GM19463 (cell line): ENCODE measurements around the gene RPL35.
A peak's percentile ranks its signal among the peaks of the same experiment; 100 is the strongest.

ENCODE experiments used
- ATAC-seq: cut with Tn5 transposase; IDR thresholded peaks from one replicate; pipeline ENCODE4 v1.9.1; 2021; ENCODE audit warnings: mild to moderate bottlenecking, moderate library complexity; ENCODE audit not compliant: unreplicated experiment

Gene RPL35

DNA sequence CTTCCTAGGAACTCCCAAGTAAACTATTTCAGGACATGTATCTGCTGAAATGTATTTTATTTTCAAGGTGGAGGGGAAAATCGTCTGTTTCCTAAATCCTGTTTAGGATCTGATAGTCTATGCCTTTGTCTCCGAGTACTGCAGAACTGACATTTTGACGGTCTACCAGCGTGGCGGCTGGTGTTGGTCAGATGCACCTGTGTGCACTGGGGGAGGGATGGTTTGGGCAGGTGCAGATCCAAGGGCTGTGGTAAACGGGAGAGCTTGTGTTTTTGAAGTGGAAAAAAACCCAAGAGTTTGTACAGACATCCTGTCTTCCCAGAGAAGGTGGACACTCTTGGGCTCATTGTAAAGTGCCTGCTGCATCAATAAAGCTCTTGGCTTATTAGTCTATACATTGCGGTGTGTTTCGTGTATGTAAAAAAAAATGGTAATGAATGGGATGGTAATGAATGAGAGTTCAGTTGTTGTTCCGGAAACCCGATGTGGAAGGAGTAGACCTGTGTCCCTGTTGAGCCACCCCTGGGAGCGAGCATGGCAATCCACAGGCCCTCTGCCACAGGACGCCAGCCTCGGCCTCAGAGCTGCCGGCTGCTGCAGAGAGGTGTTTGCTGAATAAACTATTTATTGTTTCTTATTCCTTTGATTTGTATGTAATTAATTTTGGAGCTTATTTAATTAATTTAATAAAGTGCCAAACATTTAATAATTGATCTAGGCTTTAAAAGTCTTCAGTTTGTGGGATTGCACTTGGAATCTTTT lies 15.4 kb upstream of the RPL35 start:
- ATAC-seq: no peak

DNA sequence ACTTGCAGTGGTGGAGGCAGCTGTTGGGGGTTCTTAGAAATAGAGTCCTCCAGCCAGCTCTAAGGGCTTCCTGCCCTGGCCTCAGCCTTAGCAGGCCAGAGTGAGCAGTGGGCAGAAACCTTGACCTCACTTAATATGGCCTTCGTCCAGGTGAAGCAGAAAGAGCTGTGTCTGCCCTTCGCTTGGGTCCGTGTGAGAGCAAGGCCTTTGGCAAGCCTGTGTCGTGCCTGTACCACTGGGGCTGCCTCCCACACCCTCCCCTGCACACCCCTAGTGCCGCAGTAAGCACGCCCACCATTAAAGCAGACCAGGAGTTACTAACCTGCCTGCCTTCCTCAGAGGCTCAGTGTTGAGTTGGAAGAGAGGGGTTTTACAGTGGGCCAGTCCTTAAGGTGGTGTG lies 13.7 kb upstream of the RPL35 start:
- ATAC-seq: no peak

DNA sequence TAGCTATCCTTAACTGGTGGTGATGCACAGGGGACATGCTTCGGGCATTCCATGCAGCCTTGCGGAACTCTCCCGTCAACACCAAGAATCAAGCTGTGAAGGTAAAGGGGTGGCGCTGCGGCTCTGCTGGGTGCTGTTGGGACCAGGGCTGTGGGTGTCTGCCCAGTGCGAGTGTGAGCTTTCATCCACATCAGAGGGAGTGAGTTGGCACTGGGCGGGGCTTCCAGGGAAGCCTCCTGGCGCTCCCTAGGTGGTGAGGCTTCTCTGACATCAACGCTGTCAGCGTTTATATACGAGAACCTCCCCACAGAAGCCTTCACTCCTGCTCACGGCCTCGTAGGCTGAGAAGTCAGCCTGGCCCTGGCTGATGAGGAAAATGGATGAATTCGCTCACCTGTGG lies 11.9 kb upstream of the RPL35 start:
- ATAC-seq: no peak

DNA sequence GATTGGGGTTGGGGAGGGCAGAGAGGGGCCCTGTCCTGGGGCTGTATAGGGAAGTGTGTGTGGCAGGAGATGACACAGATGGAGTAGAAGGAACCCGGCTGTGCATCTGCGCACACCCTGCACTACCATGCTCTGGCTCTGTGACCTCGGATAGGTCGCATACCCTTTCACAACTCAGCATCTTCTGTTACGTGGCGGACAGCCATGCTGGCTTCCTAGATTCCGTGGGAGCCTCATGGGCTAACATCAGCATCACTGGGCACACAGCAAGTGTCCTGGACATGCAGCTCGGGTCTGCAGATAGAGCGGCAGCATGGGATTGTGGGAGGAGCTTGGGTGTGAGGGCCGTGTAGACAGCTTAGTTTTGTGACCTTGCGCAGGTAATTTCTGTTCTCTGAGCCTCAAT lies 9.4 kb upstream of the RPL35 start:
- ATAC-seq: no peak

DNA sequence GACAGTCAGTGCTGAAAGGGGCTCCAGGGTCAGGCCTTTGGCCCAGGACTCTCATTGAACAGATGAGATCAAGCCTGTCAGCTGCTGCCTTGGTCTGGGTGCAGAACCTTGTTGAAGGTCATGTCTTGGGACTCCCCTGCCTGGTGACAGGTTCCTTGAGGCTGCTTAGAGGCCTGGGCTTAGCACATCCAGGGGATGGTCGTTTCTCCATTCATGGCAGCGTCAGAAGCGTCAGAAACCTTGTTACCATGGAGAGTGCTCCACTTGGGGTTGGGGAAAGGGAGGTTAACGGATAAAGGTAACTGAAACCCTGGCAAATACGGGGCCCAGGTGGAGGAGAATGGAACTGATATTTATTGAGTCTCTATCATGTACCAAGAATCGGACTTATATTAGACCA lies 9.0 kb upstream of the RPL35 start:
- ATAC-seq: no peak

DNA sequence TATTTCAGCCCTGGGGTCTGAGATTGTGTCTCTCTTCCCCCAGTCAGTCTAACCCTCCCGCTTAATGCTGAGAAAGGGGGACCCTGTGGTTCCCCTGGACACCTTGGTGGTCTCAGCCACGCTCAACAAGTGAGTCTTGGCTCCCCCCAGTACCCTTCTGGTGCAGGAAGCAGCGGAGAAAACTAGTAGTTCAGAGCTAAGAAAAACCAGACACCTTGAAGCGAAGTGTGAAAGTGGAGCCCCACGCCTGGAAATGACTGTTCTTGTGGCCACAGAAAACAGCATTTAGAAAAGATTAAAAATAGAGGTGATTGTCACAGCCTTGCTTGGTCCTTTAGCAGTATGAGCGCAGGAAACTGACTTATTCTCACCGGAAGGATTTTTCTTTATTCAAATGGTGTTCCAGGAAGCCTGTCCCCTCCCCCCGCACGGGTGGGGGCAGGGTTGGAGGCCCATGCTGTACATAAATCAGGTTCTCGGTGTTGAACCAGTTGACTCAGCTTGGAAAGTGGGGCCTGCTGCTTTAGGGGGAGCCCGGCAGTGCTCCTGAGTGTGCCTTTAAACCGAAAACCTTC lies 8.3 kb upstream of the RPL35 start:
- ATAC-seq: peak; percentile 43

DNA sequence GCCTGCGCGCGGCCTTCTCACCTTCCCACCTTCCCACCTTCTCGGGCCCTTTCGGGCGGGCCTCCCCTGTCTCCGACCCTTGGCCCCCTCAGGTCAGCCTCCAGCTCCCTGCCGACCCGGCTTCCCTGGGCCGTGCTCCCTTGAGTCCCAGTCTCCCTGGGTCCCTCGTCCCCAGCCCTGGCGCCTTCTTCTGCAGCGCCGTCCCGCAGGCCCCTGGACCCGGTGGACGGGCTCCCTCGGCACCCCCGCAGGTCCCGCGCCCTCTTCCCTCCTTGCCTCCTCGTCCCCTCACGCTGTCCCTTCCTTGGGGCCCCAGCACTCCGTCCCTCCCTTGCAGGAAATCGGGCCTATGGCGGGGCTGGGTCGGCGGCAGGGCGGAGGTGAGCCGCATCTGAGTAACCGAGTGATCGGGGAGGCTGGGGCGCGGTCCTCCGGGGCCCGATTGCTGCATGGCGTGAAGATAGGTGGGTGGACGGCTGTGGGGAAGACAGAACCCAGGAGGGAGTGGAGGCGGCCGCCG lies 7.8 kb upstream of the RPL35 start:
- peak; percentile 3 for ATAC-seq

DNA sequence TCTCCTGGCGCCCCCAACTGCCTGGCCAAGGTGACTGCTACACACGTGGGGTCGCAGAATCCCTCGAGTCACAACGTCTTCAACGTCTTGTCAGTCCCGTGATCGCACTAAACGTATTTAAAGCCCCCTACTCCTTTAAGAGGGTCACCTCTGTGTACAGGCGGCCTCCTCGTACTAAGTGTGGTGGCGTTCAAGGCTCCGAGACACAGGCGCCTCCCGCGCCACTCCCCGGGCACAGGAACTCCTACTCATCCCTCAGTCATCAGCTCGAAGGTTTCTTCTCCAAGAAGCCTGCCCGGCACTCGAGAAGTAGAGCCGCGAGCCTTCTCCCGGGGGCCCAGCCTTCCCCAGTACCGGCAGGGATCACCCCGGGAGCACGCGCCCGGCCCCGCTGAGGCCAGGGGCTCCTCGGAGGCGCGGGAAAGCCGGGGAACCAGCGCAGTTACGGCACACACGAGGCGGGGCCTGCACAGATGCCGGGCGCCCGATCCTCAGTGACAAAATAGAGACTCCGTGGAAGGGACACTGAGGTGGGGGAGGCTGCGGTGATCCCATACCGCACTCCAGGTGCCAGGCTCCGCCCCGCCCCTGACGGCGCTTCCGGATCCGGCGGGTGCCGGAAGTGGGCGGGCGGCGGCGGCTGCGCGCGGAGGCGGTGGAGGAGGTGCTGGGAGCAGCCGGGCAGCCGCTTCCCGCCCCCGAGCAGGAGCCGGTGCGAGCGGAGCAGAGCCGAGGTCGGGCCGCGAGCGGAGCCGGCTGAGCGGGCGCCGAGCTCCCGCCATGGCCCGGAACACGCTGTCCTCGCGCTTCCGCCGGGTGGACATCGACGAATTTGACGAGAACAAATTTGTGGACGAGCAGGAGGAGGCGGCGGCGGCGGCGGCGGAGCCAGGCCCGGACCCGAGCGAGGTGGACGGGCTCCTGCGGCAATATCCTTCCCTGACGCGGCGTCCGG lies 7.0 kb upstream of the RPL35 start:
- peak; percentile 67 for ATAC-seq

DNA sequence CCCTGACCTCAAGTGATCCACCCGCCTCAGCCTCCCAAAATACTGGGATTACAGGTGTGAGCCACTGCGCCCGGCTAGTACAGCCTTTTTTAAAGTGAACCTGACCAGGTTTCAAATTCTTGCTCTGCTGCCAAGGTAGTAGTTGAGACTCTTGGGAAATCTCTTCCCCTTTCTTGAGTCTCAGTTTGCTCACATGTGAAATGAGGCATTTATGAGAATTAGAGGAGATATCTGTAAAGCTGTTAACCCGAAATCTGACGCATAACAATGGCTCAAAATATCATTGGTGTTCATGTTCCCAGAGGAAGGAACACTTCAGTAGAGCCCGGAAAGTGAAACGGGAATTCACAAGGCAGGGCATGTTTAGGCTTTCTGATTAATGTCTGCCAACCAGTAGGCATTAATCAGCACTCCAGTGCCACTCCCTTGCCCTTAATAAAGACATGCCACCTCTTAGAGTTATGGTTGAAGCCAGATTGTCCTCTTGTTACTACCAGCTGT lies 1.7 kb upstream of the RPL35 start:
- no peak for ATAC-seq

DNA sequence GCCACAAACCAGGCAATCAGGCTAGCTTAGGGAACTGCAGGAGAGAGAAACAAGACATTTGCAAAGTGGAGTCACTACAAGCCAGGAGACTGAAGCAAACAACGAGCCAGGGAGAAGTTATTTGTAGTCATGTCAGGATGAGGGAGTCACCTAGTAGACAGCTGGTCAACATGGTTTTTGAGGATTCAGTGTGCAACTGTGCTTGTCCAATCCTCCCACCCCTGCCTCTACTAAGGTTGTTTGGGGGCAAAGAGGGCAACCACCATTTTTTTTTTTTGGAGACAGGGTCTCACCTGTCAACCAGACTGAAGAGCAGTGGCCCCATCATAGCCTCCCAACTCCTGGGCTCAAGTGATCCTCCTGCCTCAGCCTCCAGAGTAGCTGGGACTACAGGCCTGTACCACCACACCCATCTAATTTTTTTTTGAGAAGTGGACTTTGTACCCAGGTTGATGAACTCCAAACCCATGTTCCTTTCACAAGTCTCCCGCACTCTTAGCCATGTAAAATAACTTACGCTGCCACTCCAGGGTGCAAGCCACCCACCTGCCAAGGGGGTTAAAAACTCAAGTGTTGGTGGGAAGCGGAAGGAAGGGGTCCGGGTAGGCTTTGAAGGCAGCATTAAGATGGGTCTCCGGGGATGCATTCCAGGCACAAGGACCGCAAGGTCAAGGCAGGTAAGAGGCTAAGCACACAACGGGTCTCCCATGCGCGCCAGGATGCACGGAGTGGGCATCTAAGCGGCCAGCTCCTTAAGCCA lies 995 bp downstream of the RPL35 start:
- no peak for ATAC-seq

DNA sequence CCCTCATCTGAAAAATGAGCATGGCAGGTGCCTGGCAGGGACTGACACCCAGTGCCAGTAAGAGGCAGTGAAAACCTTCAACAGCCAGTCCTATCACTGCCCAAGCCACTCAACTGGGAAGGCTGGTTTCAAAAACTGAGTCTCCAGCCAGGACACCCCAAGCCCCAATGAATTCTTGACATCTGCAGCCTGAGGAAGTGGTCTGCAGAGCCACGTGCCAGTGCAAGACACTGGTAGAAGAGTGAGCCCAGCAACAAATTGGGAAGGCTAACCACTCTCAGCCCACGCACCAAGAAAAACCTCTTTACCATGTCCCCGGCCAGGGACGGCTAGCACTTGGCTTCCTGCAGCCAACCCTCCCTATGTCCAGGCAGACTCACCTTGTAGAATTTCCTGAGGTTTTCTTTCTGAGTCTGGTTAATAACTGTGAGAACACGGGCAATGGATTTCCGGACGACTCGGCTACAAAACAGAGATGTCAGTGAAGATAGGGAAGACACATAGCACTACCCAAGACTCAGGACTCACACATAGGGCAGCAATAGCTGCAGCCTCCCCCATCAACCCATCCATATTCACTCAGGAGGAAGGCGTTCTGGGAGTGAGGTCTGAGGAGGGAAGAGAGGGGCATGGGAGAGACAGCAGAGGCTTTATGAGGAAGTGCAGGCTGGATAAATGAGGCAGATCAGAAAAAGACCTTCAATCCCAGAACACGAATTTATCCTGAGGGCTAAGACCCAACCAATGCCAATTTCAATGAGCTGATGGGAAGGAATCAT lies 1.8 kb downstream of the RPL35 start:
- ATAC-seq: no peak

DNA sequence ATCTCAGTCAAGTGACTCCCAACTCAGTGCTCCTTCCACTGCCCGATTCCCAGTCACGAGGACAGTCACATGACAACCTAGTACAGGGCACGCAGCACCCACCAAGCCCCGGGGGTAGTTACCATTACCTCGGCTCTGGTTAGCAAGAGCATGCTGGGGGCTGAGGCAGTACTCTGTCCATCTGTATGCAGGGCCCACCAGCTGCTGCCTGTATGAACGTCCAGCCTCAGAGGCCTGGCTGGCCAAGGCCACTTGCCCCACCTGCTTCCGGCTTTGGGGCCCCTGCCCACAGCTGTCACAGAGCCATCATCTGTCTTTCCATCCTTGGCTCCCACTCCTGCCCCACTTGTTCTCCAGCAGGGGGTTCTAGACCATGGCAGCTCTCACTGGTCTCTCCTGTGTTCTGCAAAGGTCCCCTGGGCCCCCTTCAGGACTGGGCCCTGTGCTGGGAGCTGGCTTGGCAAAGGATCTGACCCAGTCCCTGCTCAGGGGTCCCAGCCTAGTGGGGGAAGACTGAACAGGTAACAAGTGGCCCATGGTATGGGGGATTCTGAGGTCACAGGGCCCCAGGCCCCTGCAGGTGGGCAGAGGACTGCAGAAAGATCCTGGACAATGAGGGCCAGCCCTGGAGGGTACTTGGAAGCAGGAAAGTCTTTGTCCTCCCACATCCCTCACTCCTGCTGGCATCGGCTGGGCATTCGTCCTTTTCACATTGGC lies 3.3 kb downstream of the RPL35 start:
- no peak for ATAC-seq

DNA sequence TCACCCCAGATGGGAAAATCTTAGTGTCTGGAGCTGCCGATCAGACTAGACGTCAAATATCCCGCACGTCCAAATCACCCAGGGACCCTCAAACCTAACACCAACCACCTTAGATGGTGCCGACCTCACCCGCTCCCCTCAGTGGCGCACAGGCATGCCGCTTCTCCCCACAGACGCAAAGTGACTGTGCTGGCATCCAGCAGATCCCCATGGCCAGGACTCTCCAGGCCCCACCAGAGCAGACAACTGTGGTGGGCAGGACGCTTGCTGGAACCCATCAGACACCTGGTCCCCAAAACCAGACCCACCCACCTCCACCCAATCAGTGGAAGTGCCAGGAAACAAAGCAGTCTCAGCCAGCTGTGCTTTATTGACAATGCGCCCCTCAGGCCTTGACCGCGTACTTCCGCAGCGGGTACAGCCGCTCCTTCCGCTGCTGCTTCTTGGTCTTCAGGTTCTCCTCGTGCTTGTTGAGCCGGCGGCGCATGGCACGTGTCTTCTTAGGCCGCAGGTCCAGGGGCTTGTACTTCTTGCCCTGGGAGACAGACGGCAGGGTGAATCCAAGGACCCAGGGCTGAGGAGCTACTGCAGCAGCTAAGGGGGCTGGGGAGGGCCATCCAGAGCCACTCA lies 4.1 kb downstream of the RPL35 start:
- no peak for ATAC-seq

DNA sequence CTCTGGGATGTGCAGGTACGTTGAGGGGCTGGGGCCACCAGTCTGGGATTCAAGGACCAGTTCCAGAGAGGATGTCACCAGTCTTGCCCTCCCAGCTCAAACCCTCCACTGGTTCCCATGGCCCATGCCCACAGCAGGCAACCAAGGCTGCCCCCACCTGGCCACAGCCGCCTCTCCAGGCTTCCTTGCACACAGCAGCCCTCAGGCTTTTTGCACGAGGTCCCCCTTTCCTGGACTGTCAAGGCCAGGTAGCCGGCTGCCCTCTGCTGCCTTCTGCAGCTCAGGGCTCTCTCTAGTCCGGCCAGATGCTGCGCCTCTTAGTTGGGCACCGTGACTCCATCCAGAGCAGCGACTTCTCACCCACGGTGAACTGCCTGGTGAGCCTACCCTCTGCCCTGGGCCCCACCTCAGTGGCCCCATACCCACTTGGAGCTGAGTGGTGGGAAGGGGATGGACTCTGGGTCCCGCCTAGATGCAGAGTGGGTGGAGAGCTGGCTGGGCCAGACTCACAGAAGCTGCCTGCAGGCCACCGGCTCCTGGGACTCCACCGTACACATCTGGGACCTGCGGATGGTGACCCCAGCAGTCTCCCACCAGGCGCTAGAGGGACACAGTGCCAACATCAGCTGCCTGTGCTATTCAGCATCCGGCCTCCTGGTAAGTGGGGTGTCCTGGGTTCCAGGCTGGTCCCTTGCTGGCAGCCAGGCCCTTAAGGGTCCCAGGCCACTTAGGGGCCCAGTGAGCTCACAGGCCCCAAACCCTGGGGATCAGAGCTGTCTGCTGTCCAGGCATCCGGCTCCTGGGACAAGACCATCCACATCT lies 5.6 kb downstream of the RPL35 start:
- no peak for ATAC-seq

DNA sequence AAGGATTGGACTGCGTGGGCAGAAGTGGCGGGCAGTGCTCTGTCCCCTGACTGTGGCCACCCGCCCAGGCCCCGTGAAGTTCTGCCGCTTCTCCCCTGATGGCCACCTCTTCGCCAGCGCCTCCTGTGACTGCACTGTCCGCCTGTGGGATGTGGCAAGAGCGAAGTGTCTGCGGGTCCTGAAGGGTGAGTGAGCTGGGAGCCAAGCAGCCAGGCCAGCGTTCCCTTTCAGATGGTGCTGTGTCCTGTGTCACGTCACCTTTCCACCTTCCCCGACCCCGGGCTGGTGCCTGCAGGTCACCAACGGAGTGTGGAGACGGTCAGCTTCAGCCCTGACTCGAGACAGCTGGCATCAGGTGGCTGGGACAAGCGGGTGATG lies 6.2 kb downstream of the RPL35 start:
- no peak for ATAC-seq

DNA sequence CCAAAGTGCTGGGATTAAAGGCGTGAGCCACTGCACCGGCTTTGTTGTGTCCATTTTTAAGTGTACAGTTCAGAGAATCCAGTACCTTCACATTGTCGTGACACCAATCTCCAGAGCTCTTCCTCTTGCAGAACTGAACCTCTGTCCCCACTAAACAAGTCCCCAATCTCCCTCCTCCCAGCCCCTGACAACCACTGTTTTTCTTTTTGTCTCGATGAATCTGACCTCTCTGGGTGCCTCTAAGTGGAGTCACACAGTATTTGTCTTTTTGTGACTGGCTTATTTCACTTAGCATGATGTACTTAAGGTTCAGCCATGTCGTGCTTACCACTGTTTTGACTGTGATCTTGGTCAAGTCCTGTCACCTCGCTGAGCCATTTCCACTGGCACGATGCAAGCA lies 6.9 kb downstream of the RPL35 start:
- ATAC-seq: no peak

DNA sequence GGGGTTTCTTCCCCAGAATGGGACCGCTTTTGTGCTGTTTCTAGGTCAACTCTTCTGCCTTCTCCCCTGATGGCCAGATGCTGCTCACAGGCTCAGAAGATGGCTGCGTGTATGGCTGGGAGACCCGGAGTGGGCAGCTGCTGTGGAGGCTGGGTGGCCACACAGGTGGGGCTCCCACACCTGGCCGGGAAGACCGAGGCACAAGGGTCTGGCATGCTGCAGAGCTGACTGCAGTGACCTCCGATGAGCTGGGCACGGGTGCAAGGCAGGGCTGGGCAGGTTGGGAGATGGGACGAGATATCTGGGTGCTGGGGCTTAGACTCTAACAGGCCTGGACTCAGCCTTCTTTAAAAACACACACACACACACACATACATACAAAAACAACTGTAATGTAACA lies 7.6 kb downstream of the RPL35 start:
- no peak for ATAC-seq

DNA sequence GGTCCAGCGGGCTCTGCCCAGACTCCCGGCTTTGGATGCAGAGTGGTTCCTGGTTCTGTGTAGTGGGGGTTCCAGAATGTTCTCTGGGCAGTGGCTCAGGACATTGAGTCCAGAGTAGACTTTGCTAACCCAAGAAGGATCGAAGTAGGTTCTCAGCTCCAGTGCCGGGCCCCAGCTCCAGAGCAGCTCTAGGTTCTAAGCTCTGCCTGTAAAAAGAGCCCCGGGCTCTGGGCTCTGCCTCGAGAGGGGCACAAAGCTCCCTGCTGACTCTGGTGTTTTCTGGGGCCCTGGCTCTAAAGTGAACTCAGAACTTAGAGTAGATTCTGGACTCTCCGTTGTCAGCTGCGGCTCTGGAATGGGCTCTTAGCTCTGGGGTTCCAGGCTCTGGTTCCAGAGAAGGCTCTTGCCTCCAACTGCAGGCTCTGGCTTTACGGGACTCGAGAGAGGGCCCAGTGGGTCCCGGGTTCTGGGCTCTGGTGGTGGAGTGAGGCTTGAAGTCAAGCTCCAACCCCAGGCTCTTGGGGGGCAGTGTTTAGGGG lies 8.1 kb downstream of the RPL35 start:
- ATAC-seq: no peak
